Measurements from ENCODE around the gene SHTN1. TPM values are rescaled to one million over a fixed set of nuclear protein-coding genes. Genes with fewer than 3 reads are reported as not detected.

The SHTN1 gene
- total RNA-seq, 1 donor from 2014 or later, result 18.2 TPM

GRCh38 chr10:116919706-116920105 is 85.3 kb downstream of the SHTN1 start:
- no peak for DNase-seq (ENCODE audit: extremely low spot score, unreplicated experiment)
- Mint-ChIP-seq H3K27ac (no peak overlapping the region), H3K4me3 (no peak overlapping the region), H3K4me1 (ENCODE audit: unreplicated experiment) (no peaks in the 10 kb centered on the region), H3K36me3 (peaks cover 26% of the 10 kb centered on the region), H3K27me3 (no peaks in the 10 kb centered on the region), H3K9me3 (no peaks in the 10 kb centered on the region)
- TF ChIP-seq CTCF (conservative IDR thresholded peaks at IDR 0.05), result no peak

GRCh38 chr10:116919164-116919563 is 85.8 kb downstream of the SHTN1 start:
- DNase-seq (ENCODE audit: extremely low spot score, unreplicated experiment), result no peak
- no peak for TF ChIP-seq CTCF (conservative IDR thresholded peaks at IDR 0.05)
- Mint-ChIP-seq H3K27ac (no peak overlapping the region), H3K36me3 (peaks cover 27% of the 10 kb centered on the region), H3K9me3 (no peaks in the 10 kb centered on the region), H3K4me3 (no peak overlapping the region), H3K27me3 (no peaks in the 10 kb centered on the region), H3K4me1 (ENCODE audit: unreplicated experiment) (no peaks in the 10 kb centered on the region)

- Mint-ChIP-seq H3K27me3 (no peaks in the 10 kb centered on the region), H3K4me3 (no peak overlapping the region), H3K4me1 (ENCODE audit: unreplicated experiment) (no peaks in the 10 kb centered on the region), H3K27ac (no peak overlapping the region), H3K36me3 (peaks cover 24% of the 10 kb centered on the region), H3K9me3 (no peaks in the 10 kb centered on the region)
- DNase-seq (ENCODE audit: extremely low spot score, unreplicated experiment), result no peak
- no peak for TF ChIP-seq CTCF (conservative IDR thresholded peaks at IDR 0.05)
Observed at GRCh38 chr10:116918583-116918982, 86.4 kb downstream of the SHTN1 start.

GRCh38 chr10:116917481-116917880 is 87.5 kb downstream of the SHTN1 start:
- no peak for TF ChIP-seq CTCF (conservative IDR thresholded peaks at IDR 0.05)
- Mint-ChIP-seq H3K27me3 (no peaks in the 10 kb centered on the region), H3K9me3 (no peaks in the 10 kb centered on the region), H3K4me3 (no peak overlapping the region), H3K27ac (no peak overlapping the region), H3K36me3 (peaks cover 24% of the 10 kb centered on the region), H3K4me1 (ENCODE audit: unreplicated experiment) (no peaks in the 10 kb centered on the region)
- no peak for DNase-seq (ENCODE audit: extremely low spot score, unreplicated experiment)

GRCh38 chr10:116915340-116915739 is 89.6 kb downstream of the SHTN1 start:
- H3K36me3 Mint-ChIP-seq, result peaks cover 13% of the 10 kb centered on the region

More at GRCh38 chr10:116915340-116915739, 89.6 kb downstream of the SHTN1 start:
- Mint-ChIP-seq H3K9me3 (no peaks in the 10 kb centered on the region), H3K27me3 (no peaks in the 10 kb centered on the region), H3K4me1 (ENCODE audit: unreplicated experiment) (peaks cover 7% of the 10 kb centered on the region), H3K27ac (no peak overlapping the region), H3K4me3 (no peak overlapping the region)
- TF ChIP-seq CTCF (conservative IDR thresholded peaks at IDR 0.05), result no peak
- no peak for DNase-seq (ENCODE audit: extremely low spot score, unreplicated experiment)
